ENCODE data around the gene LHX6. TPM values are rescaled to one million over a fixed set of nuclear protein-coding genes. Genes with fewer than 3 reads are reported as not detected.

LHX6 gene
- total and polyA plus RNA-seq, 9 of the 15 experiments (the other 6 are each of a cell fraction or from before 2014, with no cell fraction given): 2.8 to 16.3 (median 7.9) TPM

DNA sequence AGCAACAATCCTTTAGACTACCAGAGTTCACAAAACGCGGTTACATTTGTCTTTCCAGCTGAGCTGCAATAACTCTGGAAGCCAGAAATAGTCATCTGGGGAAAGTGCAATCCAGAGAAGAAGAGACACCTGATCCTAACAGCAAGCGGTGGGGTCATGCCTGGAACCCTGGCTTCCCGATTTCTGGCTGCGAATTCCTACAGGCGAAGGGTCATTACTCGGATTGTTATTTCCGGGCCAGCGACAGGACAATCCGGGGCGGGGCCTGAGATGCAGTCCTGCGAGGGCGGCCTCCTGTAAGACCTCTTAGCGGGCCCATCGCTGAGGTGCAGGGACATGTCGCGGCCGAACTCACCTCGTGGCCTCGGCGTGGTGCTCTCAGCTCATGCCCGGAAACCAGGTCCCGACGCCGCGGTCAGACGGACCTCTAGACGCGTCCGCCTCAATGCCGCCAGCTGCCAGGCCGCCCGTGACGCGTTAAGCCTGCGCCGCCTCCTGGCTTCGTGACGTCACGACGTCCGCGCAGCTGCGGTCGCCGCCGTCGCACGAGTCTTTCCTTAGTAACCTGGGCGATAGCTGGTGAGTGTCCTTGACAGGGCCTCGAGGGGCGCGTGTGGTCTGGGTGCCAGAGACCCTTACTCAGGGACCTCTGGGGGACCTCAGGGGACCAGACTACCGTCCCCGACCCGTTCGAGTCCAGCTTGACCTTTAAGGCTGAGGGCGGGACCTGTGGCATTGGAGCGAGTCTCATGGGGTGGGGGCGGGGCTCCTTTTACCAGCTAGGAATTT is 35.8 kb upstream of the LHX6 start, which contains the start of the genes MRRF and RBM18 (continued):
- no peak; the same call in 1 of the 2 replicates for TF ChIP-seq MBD2 (IDR thresholded peaks at IDR 0.05; ENCODE audit: borderline replicate concordance, low read depth)
- TF ChIP-seq, protein P1, sequence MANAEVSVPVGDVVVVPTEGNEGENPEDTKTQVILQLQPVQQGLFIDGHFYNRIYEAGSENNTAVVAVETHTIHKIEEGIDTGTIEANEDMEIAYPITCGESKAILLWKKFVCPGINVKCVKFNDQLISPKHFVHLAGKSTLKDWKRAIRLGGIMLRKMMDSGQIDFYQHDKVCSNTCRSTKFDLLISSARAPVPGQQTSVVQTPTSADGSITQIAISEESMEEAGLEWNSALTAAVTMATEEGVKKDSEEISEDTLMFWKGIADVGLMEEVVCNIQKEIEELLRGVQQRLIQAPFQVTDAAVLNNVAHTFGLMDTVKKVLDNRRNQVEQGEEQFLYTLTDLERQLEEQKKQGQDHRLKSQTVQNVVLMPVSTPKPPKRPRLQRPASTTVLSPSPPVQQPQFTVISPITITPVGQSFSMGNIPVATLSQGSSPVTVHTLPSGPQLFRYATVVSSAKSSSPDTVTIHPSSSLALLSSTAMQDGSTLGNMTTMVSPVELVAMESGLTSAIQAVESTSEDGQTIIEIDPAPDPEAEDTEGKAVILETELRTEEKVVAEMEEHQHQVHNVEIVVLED (CRISPR knock-in tag; IDR thresholded peaks at IDR 0.05): peak; percentile 97
- TF ChIP-seq, protein P2, sequence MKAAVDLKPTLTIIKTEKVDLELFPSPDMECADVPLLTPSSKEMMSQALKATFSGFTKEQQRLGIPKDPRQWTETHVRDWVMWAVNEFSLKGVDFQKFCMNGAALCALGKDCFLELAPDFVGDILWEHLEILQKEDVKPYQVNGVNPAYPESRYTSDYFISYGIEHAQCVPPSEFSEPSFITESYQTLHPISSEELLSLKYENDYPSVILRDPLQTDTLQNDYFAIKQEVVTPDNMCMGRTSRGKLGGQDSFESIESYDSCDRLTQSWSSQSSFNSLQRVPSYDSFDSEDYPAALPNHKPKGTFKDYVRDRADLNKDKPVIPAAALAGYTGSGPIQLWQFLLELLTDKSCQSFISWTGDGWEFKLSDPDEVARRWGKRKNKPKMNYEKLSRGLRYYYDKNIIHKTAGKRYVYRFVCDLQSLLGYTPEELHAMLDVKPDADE (conservative IDR thresholded peaks at IDR 0.05; ENCODE audit: control insufficient read depth, low read depth, low read length): peak; percentile 88
- no peak for TF ChIP-seq HMG20A (CRISPR knock-in tag; conservative IDR thresholded peaks at IDR 0.05)
- no peak for TF ChIP-seq ZNF263 (CRISPR knock-in tag; IDR thresholded peaks at IDR 0.05; ENCODE audit: borderline replicate concordance)
- no peak for TF ChIP-seq MTF1 (CRISPR knock-in tag; IDR thresholded peaks at IDR 0.05; ENCODE audit: borderline replicate concordance)
- peak; percentile 96 for TF ChIP-seq ATF7 (IDR thresholded peaks at IDR 0.05)
- TF ChIP-seq, protein P3, sequence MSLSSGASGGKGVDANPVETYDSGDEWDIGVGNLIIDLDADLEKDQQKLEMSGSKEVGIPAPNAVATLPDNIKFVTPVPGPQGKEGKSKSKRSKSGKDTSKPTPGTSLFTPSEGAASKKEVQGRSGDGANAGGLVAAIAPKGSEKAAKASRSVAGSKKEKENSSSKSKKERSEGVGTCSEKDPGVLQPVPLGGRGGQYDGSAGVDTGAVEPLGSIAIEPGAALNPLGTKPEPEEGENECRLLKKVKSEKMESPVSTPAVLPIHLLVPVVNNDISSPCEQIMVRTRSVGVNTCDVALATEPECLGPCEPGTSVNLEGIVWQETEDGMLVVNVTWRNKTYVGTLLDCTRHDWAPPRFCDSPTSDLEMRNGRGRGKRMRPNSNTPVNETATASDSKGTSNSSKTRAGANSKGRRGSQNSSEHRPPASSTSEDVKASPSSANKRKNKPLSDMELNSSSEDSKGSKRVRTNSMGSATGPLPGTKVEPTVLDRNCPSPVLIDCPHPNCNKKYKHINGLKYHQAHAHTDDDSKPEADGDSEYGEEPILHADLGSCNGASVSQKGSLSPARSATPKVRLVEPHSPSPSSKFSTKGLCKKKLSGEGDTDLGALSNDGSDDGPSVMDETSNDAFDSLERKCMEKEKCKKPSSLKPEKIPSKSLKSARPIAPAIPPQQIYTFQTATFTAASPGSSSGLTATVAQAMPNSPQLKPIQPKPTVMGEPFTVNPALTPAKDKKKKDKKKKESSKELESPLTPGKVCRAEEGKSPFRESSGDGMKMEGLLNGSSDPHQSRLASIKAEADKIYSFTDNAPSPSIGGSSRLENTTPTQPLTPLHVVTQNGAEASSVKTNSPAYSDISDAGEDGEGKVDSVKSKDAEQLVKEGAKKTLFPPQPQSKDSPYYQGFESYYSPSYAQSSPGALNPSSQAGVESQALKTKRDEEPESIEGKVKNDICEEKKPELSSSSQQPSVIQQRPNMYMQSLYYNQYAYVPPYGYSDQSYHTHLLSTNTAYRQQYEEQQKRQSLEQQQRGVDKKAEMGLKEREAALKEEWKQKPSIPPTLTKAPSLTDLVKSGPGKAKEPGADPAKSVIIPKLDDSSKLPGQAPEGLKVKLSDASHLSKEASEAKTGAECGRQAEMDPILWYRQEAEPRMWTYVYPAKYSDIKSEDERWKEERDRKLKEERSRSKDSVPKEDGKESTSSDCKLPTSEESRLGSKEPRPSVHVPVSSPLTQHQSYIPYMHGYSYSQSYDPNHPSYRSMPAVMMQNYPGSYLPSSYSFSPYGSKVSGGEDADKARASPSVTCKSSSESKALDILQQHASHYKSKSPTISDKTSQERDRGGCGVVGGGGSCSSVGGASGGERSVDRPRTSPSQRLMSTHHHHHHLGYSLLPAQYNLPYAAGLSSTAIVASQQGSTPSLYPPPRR (CRISPR knock-in tag; IDR thresholded peaks at IDR 0.05; ENCODE audit: borderline replicate concordance): 0 out of 2 replicates have a peak, but pooled peaks have one; percentile 25
- TF ChIP-seq ZNF239 (CRISPR knock-in tag; IDR thresholded peaks at IDR 0.05): no peak
- no peak for TF ChIP-seq BRF1 (IDR thresholded peaks at IDR 0.05; ENCODE audit: borderline replicate concordance, extremely low read depth, insufficient read length)
- no peak for TF ChIP-seq FOS (IDR thresholded peaks at IDR 0.05; ENCODE audit: extremely low read depth, insufficient read length)
- TF ChIP-seq ZNF133 (CRISPR knock-in tag; IDR thresholded peaks at IDR 0.05): no peak
- TF ChIP-seq CREM (IDR thresholded peaks at IDR 0.05; ENCODE audit: low read depth): peak; percentile 100
- TF ChIP-seq, protein P4, sequence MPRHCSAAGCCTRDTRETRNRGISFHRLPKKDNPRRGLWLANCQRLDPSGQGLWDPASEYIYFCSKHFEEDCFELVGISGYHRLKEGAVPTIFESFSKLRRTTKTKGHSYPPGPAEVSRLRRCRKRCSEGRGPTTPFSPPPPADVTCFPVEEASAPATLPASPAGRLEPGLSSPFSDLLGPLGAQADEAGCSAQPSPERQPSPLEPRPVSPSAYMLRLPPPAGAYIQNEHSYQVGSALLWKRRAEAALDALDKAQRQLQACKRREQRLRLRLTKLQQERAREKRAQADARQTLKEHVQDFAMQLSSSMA (CRISPR knock-in tag; IDR thresholded peaks at IDR 0.05): no peak
- no peak for TF ChIP-seq SNRNP70 (optimal IDR thresholded peaks at IDR 0.05; ENCODE audit: low read depth, low read length)
- no peak for TF ChIP-seq ZNF23 (CRISPR knock-in tag; IDR thresholded peaks at IDR 0.05)
- TF ChIP-seq PRPF4 (IDR thresholded peaks at IDR 0.05; ENCODE audit: insufficient read depth, low read depth, low read length, poor library complexity, severe bottlenecking): no peak
- TF ChIP-seq TAL1 (IDR thresholded peaks at IDR 0.05): no peak; the same call in 1 of the 2 replicates
- no peak for TF ChIP-seq ZNF696 (CRISPR knock-in tag; conservative IDR thresholded peaks at IDR 0.05)
- TF ChIP-seq EP400 (IDR thresholded peaks at IDR 0.05): peak; percentile 98

All from K562 (cell line).